MCF 10A (cell line): ENCODE measurements around the gene NCMAP. TPM values are rescaled to one million over a fixed set of nuclear protein-coding genes. Genes with fewer than 3 reads are reported as not detected.

Experiments used
- BruUV-seq: library from RNA; stranded (reverse); fragments of 400-500 nt; replicated peaks from 2 replicates; lab custom pipeline; 2021; lab: Mats Ljungman, UMichigan
- CTCF ChIA-PET: fragments of 300-600 bp; sonication (Branson Sonifier 250); formaldehyde crosslinking; extraction: SDS; loops from one replicate; lab custom pipeline; 2021; ENCODE audit warnings: antibody characterized with exemption, inconsistent platforms; lab: Yijun Ruan, JAX
- POLR2A ChIA-PET: fragments of 300-600, 350-650 bp; sonication (Branson Sonifier 250); formaldehyde crosslinking; extraction: SDS; loops from one replicate; lab custom pipeline; 2020; ENCODE audit warnings: antibody characterized with exemption, inconsistent platforms; lab: Yijun Ruan, JAX
- DNase-seq: peaks from one replicate; pipeline ENCODE4 v3.0.0-alpha.2; 2018; ENCODE audit not compliant: unreplicated experiment
- H3K27ac Mint-ChIP-seq: one replicate; pipeline ENCODE4 v1.8.0; 2022; ENCODE audit warnings: mild to moderate bottlenecking, low read depth, mixed read lengths; ENCODE audit not compliant: unreplicated experiment
- H3K27me3 Mint-ChIP-seq: one replicate; pipeline ENCODE4 v1.8.0; 2022; ENCODE audit warnings: mixed read lengths; ENCODE audit not compliant: insufficient read depth, unreplicated experiment
- H3K36me3 Mint-ChIP-seq: one replicate; pipeline ENCODE4 v1.8.0; 2022; ENCODE audit warnings: mild to moderate bottlenecking, moderate library complexity, mixed read lengths; ENCODE audit not compliant: insufficient read depth, unreplicated experiment
- H3K4me1 Mint-ChIP-seq: one replicate; pipeline ENCODE4 v1.8.0; 2022; ENCODE audit warnings: mixed read lengths; ENCODE audit not compliant: insufficient read depth, unreplicated experiment
- H3K4me3 Mint-ChIP-seq: one replicate; pipeline ENCODE4 v1.8.0; 2022; ENCODE audit warnings: mild to moderate bottlenecking, moderate library complexity, mixed read lengths; ENCODE audit not compliant: unreplicated experiment
- H3K9me3 Mint-ChIP-seq: one replicate; pipeline ENCODE4 v1.8.0; 2022; ENCODE audit warnings: mixed read lengths; ENCODE audit not compliant: unreplicated experiment
- intact Hi-C: fragments of 100-400 bp; cut with micrococcal nuclease; formaldehyde crosslinking; loops from 2 replicates; pipeline ENCODE4 v1.14.1; 2022
- total RNA-seq: library from RNA; stranded (reverse); gene quantifications from 2 replicates; pipeline ENCODE4 v1.2.3, GENCODE V29; 2022
- TF ChIP-seq, protein P1 (sequence below): fragments of 200-600 bp; IDR thresholded peaks from one replicate; pipeline ENCODE4 v1.8.0; 2022; ENCODE audit warnings: antibody characterized with exemption, mild to moderate bottlenecking; ENCODE audit not compliant: unreplicated experiment

Gene NCMAP
- total RNA-seq, 1 experiment from 2014 or later, result not detected

DNA sequence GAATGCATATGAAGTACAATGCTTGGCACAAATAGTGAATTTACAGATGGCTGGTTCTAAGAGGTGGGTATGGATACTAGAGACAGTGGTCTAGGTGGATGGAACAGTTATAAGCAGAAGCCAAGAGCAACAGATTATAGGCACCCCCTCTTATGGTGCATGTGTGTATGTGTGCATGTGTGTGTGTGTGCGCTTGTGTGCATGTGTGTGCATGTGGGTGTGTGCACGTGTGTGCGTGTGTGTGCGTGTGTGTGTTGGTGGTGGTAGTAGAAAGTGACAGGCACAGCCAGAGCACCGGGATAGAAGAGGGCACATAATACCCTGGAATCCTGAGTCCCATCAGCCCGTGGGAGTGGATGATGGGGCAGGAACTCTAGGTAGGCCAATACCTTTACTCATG is 1.3 kb downstream of the NCMAP start:
- Mint-ChIP-seq H3K36me3 (no peaks in the 10 kb centered on the region), H3K9me3 (no peaks in the 10 kb centered on the region), H3K27me3 (peaks cover 11% of the 10 kb centered on the region), H3K4me3 (no peak overlapping the region), H3K4me1 (peaks cover 1% of the 10 kb centered on the region), H3K27ac (no peak overlapping the region)
- no TSS peak for BruUV-seq
- CTCF ChIA-PET, result no interaction called here
- POLR2A ChIA-PET, result no interaction called here
- TF ChIP-seq, protein P1, sequence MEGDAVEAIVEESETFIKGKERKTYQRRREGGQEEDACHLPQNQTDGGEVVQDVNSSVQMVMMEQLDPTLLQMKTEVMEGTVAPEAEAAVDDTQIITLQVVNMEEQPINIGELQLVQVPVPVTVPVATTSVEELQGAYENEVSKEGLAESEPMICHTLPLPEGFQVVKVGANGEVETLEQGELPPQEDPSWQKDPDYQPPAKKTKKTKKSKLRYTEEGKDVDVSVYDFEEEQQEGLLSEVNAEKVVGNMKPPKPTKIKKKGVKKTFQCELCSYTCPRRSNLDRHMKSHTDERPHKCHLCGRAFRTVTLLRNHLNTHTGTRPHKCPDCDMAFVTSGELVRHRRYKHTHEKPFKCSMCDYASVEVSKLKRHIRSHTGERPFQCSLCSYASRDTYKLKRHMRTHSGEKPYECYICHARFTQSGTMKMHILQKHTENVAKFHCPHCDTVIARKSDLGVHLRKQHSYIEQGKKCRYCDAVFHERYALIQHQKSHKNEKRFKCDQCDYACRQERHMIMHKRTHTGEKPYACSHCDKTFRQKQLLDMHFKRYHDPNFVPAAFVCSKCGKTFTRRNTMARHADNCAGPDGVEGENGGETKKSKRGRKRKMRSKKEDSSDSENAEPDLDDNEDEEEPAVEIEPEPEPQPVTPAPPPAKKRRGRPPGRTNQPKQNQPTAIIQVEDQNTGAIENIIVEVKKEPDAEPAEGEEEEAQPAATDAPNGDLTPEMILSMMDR, result no peak
- no peak for DNase-seq
- intact Hi-C loops, result no loop called here

DNA sequence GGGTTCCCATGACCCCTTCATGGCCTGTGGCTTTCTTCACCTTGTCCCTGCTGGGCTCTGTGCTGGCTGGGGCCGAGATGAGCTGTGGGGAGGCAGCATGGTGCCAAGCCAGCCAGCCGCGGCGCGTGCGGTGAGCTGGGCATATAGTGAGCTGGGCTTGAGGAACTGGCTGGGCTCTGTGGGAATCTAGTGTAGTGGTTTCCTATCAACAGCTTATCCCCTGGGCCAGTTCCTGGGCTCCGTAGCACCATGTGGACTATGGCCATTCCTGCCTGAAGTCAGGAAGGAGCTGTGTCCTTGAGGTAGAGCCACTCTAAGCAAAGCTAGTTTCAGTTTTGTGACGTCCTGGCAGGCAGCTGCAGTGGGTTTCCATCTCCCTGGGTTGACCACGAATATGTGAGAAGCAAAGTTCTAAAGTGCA is 1.8 kb downstream of the NCMAP start:
- intact Hi-C loops, result no loop called here
- Mint-ChIP-seq H3K4me3 (no peak overlapping the region), H3K27me3 (peaks cover 11% of the 10 kb centered on the region), H3K27ac (no peak overlapping the region), H3K9me3 (no peaks in the 10 kb centered on the region), H3K4me1 (peaks cover 6% of the 10 kb centered on the region), H3K36me3 (no peaks in the 10 kb centered on the region)
- ChIA-PET POLR2A (interaction anchor here (0.9 kb wide), 1 partner anchor 17 kb away, joined by 3 read pairs; no protein-coding TSS in a partner anchor), CTCF (interaction anchor here (1.1 to 1.2 kb wide), 2 partner anchors 16 to 167 kb away, joined by 3 to 5 read pairs; no protein-coding TSS in a partner anchor)
- TF ChIP-seq, protein P1, result no peak
- DNase-seq, result no peak
- no TSS peak for BruUV-seq

DNA sequence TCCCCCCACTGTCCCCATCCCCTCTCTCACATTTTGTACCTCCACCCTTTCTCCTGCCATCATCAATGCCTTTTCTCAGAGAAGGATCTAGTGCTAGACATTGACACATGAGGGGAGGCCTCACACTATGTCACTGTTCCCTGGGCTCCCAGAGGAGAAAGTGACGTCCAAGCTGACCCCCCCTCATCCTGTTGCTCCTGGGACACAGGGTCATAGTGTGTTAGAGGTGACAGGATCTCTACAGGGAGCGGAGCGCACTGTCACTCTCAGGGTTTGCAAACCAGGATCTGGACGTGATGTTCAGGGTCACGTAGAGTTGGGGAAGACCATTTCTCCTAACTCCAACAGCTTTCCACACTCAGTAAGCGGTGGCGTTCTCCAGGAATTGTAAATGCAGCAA is 2.6 kb downstream of the NCMAP start:
- POLR2A ChIA-PET, result interaction anchor here (0.9 kb wide), 1 partner anchor 17 kb away, joined by 3 read pairs; no protein-coding TSS in a partner anchor
- no peak for DNase-seq
- no peaks in the 10 kb centered on the region for H3K9me3 Mint-ChIP-seq
- no peaks in the 10 kb centered on the region for H3K36me3 Mint-ChIP-seq
- no peak overlapping the region for H3K4me3 Mint-ChIP-seq
- CTCF ChIA-PET, result interaction anchor here (1.1 to 1.2 kb wide), 2 partner anchors 17 to 168 kb away, joined by 3 to 5 read pairs; no protein-coding TSS in a partner anchor
- no TSS peak for BruUV-seq
- TF ChIP-seq, protein P1, result no peak
- intact Hi-C loops, result no loop called here
- peaks cover 10% of the 10 kb centered on the region for H3K4me1 Mint-ChIP-seq
- H3K27me3 Mint-ChIP-seq, result peaks cover 11% of the 10 kb centered on the region
- no peak overlapping the region for H3K27ac Mint-ChIP-seq

DNA sequence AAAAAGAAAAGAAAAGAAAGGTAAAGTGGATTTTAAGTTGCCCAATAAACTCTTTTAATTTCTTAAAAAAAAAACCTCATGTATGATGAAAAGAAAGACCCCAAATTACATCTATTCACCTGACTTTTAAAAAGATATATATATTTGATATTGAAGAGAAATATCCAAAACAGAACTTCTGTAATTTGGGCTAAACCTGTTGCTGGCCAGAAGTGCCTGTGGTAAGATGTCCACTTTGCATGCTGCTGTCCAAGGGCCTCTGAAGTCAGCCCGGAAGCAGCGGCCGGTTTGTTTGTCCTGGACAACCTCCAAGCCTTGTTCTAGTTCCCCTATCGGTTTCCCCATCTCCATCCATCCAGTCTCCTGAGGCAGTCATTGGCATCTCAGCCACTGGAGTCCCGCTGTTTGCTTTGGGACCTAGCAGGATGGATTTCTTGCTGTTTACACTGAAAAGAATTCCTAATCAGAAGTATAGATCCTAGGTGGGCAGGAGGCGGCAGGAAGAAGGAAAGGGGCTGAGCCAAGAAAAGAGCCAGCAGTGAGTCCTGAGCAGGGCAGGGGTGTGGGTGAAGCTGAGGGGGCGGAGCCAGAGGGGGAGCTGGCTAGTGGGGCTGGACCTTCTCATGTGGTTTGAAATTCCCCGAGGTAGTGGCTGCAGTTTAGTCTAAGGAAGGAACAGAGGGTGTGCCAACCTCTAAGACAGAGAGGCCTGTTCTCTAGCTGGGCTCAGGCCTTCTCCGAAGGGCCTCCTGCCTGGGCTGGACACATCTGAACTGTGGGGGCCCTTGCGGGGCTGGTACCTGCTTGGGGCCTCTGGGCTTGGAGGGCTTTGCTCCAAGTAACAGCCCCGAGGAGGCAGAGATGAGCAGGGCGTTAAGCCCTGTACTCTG is 3.3 kb downstream of the NCMAP start:
- Mint-ChIP-seq H3K27ac (no peak overlapping the region), H3K4me3 (no peak overlapping the region), H3K9me3 (no peaks in the 10 kb centered on the region), H3K36me3 (no peaks in the 10 kb centered on the region), H3K27me3 (peaks cover 11% of the 10 kb centered on the region), H3K4me1 (peaks cover 10% of the 10 kb centered on the region)
- intact Hi-C loops, result no loop called here
- ChIA-PET CTCF (interaction anchor here (1.2 kb wide), 1 partner anchor 168 kb away, joined by 3 read pairs; no protein-coding TSS in a partner anchor), POLR2A (no interaction called here)
- no TSS peak for BruUV-seq
- peak; percentile 87 for DNase-seq
- TF ChIP-seq, protein P1, result no peak
